GM13976 (cell line): ENCODE results near the gene MRRF.

Experiments
- DNase-seq: peaks from one replicate; pipeline ENCODE4 v3.0.0; 2012; ENCODE audit warnings: low spot score
- in situ Hi-C: fragments of 300-500 bp; cut with MboI; formaldehyde crosslinking; loops from one replicate; pipeline ENCODE4 v1.12.0; 2022; ENCODE audit warnings: low sequenced_read_pairs, mixed read lengths, inconsistent platforms; ENCODE audit not compliant: unreplicated experiment
- TF ChIP-seq, protein P1 (sequence below): IDR thresholded peaks from 2 replicates; pipeline ENCODE4 v1.5.1; 2012; ENCODE audit warnings: borderline replicate concordance, mild to moderate bottlenecking; ENCODE audit not compliant: insufficient read depth; ENCODE audit errors: extremely low read depth, missing control alignments, control extremely low read depth

The MRRF gene

DNA sequence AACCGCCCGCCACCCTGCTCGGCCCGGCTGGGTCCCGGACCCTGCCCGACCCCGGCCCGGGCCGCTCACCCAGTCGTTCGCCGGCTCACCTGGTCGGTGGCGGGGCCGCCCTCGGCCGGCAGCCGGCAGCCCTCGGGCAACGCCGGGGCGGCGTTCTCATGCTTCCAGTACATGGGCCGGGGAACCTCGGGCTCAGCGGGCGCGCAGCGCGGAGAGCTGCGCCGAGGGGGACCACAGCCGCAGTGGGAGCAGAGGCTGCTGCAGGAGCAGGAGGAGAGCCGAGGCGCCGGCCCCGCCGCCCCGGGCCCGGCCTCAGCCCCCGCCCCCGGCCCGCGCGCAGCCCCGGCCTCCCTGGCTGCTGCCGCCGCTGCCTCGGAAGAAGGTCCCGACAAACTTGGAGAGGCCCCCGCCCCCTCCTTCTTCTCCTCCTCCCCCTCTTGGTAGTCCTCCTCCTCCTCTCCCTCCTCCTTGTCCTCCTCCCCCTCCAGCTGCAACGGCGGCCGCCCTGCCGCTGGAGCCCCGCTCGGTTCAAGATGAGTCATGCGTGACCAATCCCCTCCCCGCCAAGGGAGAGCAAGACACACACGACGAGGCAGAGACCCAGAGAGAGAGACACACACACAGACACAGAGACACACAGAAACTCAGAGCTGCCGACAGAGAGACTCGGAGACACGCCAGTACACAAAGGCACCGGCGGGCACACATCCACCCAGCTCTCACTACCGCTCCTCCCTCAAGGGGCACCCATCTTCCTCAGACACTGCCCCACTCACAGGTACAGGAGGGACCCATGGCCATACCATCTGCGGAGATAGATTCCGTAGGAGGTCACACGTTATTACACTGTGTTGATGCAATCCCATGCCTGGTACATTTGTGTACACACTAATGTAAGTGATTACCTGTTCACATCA, 35.9 kb upstream of the MRRF start, which contains the start of gene LHX6:
Gene LHX6 (minus strand): TSS at position 390 of the 917 bp plus-strand sequence. CDS start 217 bp downstream, at position 173.
- in situ Hi-C loops, result no loop called here
- TF ChIP-seq, protein P1, sequence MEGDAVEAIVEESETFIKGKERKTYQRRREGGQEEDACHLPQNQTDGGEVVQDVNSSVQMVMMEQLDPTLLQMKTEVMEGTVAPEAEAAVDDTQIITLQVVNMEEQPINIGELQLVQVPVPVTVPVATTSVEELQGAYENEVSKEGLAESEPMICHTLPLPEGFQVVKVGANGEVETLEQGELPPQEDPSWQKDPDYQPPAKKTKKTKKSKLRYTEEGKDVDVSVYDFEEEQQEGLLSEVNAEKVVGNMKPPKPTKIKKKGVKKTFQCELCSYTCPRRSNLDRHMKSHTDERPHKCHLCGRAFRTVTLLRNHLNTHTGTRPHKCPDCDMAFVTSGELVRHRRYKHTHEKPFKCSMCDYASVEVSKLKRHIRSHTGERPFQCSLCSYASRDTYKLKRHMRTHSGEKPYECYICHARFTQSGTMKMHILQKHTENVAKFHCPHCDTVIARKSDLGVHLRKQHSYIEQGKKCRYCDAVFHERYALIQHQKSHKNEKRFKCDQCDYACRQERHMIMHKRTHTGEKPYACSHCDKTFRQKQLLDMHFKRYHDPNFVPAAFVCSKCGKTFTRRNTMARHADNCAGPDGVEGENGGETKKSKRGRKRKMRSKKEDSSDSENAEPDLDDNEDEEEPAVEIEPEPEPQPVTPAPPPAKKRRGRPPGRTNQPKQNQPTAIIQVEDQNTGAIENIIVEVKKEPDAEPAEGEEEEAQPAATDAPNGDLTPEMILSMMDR, result no peak
- DNase-seq, result peak; percentile 50

DNA sequence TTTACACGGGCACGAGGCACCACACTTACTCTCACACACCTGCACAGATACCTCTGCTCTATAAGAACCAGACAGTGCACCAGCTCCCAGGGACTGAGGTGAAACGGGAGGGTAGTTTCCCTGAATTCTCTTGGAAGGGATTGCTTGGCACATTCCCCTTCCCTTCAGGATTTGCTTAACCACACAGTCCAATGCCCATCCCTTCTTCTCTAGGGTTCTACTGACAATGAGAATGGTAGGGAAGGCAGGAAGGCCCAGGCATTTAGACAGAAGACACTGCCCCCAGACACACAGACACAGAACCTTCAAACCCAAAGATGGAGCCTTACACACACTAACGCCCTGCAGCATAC, 35.2 kb upstream of the MRRF start:
- TF ChIP-seq, protein P1, result no peak

DNA sequence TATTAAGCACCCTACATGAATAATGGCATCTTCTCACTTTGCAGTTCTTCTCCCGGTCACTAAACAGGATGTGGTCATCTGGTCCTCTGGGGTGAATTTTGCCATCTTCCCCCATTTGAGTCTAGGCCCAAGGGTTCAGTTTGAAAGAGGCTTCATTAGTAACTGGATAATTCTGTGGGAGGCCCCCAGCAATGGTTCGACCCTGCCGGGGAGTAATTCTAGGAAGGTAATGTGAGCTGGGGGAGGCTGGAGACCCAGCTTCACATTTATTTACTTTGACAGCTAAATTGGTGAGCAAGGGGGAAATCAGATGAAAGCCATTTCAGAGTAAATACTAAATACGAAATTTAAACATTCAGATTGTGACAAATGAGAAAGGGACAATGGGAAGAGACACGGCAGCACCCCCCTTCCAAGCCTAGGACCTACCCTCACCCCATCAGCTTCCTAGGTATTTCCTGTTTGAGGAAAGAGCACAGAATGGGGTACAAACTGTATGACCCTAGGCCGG, 31.8 kb upstream of the MRRF start:
- DNase-seq, result no peak
- TF ChIP-seq, protein P1, result no peak
- in situ Hi-C loops, result no loop called here

More for the DNA sequence above, 35.2 kb upstream of the MRRF start:
- no peak for DNase-seq
- in situ Hi-C loops, result no loop called here

DNA sequence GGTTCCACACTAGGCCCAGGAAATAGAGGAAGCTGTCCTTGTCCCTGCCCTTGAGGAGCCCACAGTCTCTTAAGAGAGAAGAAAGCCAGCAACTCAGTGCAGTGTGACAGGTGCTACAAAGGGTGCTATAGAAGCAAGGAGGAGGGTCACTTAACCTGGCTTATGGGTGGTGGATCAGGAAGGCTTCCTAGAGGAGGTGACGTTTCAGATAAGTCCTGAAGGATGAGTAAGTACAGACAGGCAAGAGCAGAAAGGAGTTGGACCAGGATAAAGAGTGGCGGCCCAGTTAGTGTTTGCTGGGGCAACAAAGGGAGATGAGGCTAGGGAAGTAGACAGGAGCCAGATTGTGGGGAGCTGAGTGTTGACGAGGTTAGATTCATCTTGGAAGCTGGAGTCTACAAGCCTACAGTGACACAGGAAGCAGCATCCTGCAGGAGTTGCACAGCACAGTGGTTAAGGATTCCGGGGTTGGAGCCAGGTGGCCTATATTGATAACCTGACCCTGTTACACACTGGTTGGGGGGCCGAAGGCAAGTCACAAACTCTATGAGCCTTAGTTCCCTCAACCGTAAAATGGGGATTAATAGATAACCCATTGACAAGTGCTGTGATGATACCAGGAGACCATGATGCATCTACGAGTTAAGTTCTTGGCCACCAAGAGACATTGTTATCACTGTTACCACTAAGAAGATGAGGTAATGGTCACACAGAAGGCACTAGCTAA, 30.5 kb upstream of the MRRF start:
- in situ Hi-C loops, result no loop called here
- no peak for DNase-seq
- TF ChIP-seq, protein P1, result no peak

DNA sequence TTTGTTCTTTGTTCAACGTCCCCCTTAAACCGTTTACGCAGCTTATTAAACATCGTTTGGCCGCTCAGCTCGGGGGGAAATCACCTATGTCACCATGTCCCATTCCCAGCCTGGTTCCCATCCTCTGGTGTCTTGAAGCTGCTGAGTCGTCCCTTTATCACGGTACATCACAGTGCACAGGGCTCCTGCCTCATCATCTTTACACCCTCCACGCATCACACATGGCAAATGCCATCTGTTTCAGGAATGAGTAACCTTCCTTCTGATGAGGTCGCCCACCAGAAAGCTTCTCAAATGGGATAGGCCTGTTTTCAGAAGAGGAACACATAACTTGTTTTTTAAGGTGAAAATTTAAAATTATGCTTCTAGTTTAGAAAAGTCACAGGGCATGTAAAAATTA, 28.0 kb upstream of the MRRF start:
- TF ChIP-seq, protein P1, result no peak
- no peak for DNase-seq
- in situ Hi-C loops, result no loop called here

DNA sequence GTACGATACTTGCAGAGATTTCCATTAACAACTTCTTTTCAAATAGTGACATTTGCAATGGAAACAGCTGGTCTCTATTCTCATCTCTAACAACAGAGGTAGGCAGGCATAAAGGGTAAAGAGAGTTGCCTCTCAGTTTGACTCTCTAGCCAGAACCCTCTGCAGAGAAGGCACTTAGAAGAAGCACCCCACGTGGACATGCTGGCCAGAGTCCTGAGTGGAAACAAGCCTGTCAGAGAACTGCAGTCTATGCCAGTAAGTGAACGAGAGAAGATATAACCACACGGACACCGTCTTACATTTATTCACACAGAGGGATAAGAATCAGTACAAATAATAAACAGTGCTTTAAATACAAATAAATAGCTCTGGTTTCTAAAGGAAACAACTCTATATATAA, 25.0 kb upstream of the MRRF start:
- TF ChIP-seq, protein P1, result no peak
- DNase-seq, result no peak
- in situ Hi-C loops, result no loop called here
